HepG2 (cell line): ENCODE data around the gene ZDHHC3. TPM values are rescaled to one million over a fixed set of nuclear protein-coding genes. Genes with fewer than 3 reads are reported as not detected.

Experiments used
- ATAC-seq: fragments of 200-7000 bp; cut with Tn5 transposase; 3 replicates; pipeline ENCODE4 v1.9.1; 2020; ENCODE audit warnings: mild to moderate bottlenecking, moderate library complexity
- BruUV-seq: library from RNA; stranded (reverse); fragments of 400-500 nt; replicated peaks from 2 replicates; lab custom pipeline; 2021; lab: Mats Ljungman, UMichigan
- CTCF ChIA-PET: fragments of 300-600 bp; formaldehyde crosslinking; extraction: SDS; loops from one replicate; lab custom pipeline; 2021; ENCODE audit warnings: low total read pairs, inconsistent platforms, low intra/inter-chr PET ratio; lab: Yijun Ruan, JAX
- POLR2A ChIA-PET: fragments of 350-600 bp; sonication (Branson Sonifier 250); formaldehyde crosslinking; loops from one replicate; lab custom pipeline; 2020; ENCODE audit warnings: antibody characterized with exemption, inconsistent platforms; lab: Yijun Ruan, JAX
- DNase-seq: peaks from one replicate; pipeline ENCODE4 v3.0.0-alpha.2; 2015; ENCODE audit warnings: low spot score
- FAIRE-seq: peaks from 3 replicates; lab custom pipeline; 2011; peaks lifted over from hg19 to GRCh38; lab: Jason Lieb, UNC
- H2AFZ ChIP-seq: one replicate; pipeline ENCODE4 v1.6.1; 2011; ENCODE audit warnings: low read length, inconsistent platforms
- H3K27ac ChIP-seq: fragments of 300-600 bp; 3 replicates; pipeline ENCODE4 v1.8.0; 2011; ENCODE audit warnings: mixed run types, mild to moderate bottlenecking, mixed read lengths, low read length, inconsistent platforms; ENCODE audit not compliant: insufficient read depth; ENCODE audit errors: extremely low read length
- H3K27me3 ChIP-seq, 2 experiments: fragments of 200-600 bp in 1 of 2; 2 replicates in 1 of 2; 3 replicates in 1 of 2; pipeline versions ENCODE4 v1.6.0 to v1.8.0; 2011; ENCODE audit warnings: low read length in 2 of 2, mild to moderate bottlenecking in 2 of 2, moderate library complexity in 2 of 2, inconsistent platforms in 1 of 2; ENCODE audit not compliant: insufficient read depth in 2 of 2, control insufficient read depth in 1 of 2
- H3K36me3 ChIP-seq, 2 experiments: fragments of 200-600 bp in 1 of 2; replicated peaks in 1 of 2; 2 replicates in 1 of 2; 3 replicates in 1 of 2; pipeline versions ENCODE4 v1.5.1 to v1.8.0; 2011; ENCODE audit warnings: low read length in 2 of 2, inconsistent platforms in 1 of 2; ENCODE audit not compliant: insufficient read depth in 2 of 2, control insufficient read depth in 1 of 2
- H3K4me1 ChIP-seq: 2 replicates; pipeline ENCODE4 v1.5.1; 2012; ENCODE audit warnings: low read length, inconsistent platforms; ENCODE audit not compliant: insufficient read depth
- H3K4me2 ChIP-seq: 2 replicates; pipeline ENCODE4 v1.6.0; 2011; ENCODE audit warnings: low read depth, low read length, inconsistent platforms
- H3K4me3 ChIP-seq, 3 experiments: fragments of 200-600 bp in 1 of 3; sonication (generic), shearing (Covaris generic) in 1 of 3; replicated peaks in 1 of 3; 2 replicates each; pipeline ENCODE4 v1.5.1; 2011 to 2016; ENCODE audit warnings: low read length in 3 of 3, inconsistent platforms in 2 of 3, low read depth in 2 of 3, mild to moderate bottlenecking in 2 of 3, control low read depth in 1 of 3, mixed read lengths in 1 of 3; ENCODE audit not compliant: insufficient read depth in 1 of 3
- H3K79me2 ChIP-seq: one replicate; pipeline ENCODE4 v1.6.1; 2011; ENCODE audit warnings: low read length, inconsistent platforms; ENCODE audit not compliant: insufficient read depth
- H3K9ac ChIP-seq: 2 replicates; pipeline ENCODE4 v1.6.0; 2011; ENCODE audit warnings: mild to moderate bottlenecking, low read depth, low read length, inconsistent platforms; ENCODE audit not compliant: insufficient read depth
- H3K9me3 ChIP-seq: 2 replicates; pipeline ENCODE4 v1.5.1; 2012; ENCODE audit warnings: mild to moderate bottlenecking, low read length
- H4K20me1 ChIP-seq: 2 replicates; pipeline ENCODE4 v1.6.0; 2011; ENCODE audit warnings: inconsistent platforms, mild to moderate bottlenecking, low read length, moderate library complexity; ENCODE audit not compliant: insufficient read depth
- ATAD3A ChIP-seq: sonication (generic); formaldehyde crosslinking; IDR thresholded peaks from 2 replicates; pipeline ENCODE4 v1.4.0; 2020; ENCODE audit warnings: missing genetic modification reagents
- CBX5 ChIP-seq: sonication (generic); formaldehyde crosslinking; IDR thresholded peaks from 2 replicates; pipeline ENCODE4 v1.4.0; 2020; ENCODE audit warnings: missing genetic modification reagents, borderline replicate concordance
- DMAP1 ChIP-seq: IDR thresholded peaks from 2 replicates; pipeline ENCODE4 v1.6.1; 2016
- EEA1 ChIP-seq: sonication (generic); formaldehyde crosslinking; IDR thresholded peaks from 2 replicates; pipeline ENCODE4 v1.5.1; 2020; ENCODE audit warnings: mild to moderate bottlenecking, missing genetic modification reagents, borderline replicate concordance
- FOSL1 ChIP-seq: sonication (generic); formaldehyde crosslinking; IDR thresholded peaks from 2 replicates; pipeline ENCODE4 v1.9.0; 2021; ENCODE audit warnings: missing genetic modification reagents, borderline replicate concordance
- FOXJ3 ChIP-seq: sonication (generic); formaldehyde crosslinking; IDR thresholded peaks from 2 replicates; pipeline ENCODE4 v1.4.0; 2020; ENCODE audit warnings: missing genetic modification reagents, mild to moderate bottlenecking, borderline replicate concordance
- FOXO1 ChIP-seq: sonication (generic); formaldehyde crosslinking; IDR thresholded peaks from 2 replicates; pipeline ENCODE4 v1.4.0; 2020; ENCODE audit warnings: missing genetic modification reagents
- GTF2F1 ChIP-seq: fragments of 150-350 bp; IDR thresholded peaks from 2 replicates; pipeline ENCODE4 v1.6.1; 2014; ENCODE audit warnings: low read length
- HOXA9 ChIP-seq: sonication (generic); formaldehyde crosslinking; IDR thresholded peaks from 2 replicates; pipeline ENCODE4 v1.8.1; 2022; ENCODE audit warnings: missing genetic modification reagents, mild to moderate bottlenecking, moderate library complexity, borderline replicate concordance
- MAFF ChIP-seq: IDR thresholded peaks from 2 replicates; pipeline ENCODE4 v1.6.1; 2011; ENCODE audit warnings: low read depth, low read length, improper control_type of control experiment
- RORA ChIP-seq: sonication (generic); formaldehyde crosslinking; IDR thresholded peaks from 2 replicates; pipeline ENCODE4 v1.5.0; 2020; ENCODE audit warnings: mild to moderate bottlenecking, missing genetic modification reagents, moderate library complexity
- SATB2 ChIP-seq: sonication (generic); formaldehyde crosslinking; IDR thresholded peaks from 2 replicates; pipeline ENCODE4 v1.5.0; 2020; ENCODE audit warnings: missing genetic modification reagents
- ZEB1 ChIP-seq: IDR thresholded peaks from 2 replicates; pipeline ENCODE4 v1.6.1; 2012; ENCODE audit warnings: mild to moderate bottlenecking, low read depth, inconsistent platforms; ENCODE audit not compliant: insufficient replicate concordance
- ZNF12 ChIP-seq: sonication (generic); formaldehyde crosslinking; IDR thresholded peaks from 2 replicates; pipeline ENCODE4 v1.5.0; 2020; ENCODE audit warnings: missing genetic modification reagents
- ZNF253 ChIP-seq: sonication (generic); formaldehyde crosslinking; IDR thresholded peaks from 2 replicates; pipeline ENCODE4 v1.8.0; 2022; ENCODE audit warnings: mild to moderate bottlenecking, missing genetic modification reagents, borderline replicate concordance
- ZNF30 ChIP-seq: sonication (generic); formaldehyde crosslinking; IDR thresholded peaks from 2 replicates; pipeline ENCODE4 v1.5.0; 2020; ENCODE audit warnings: mild to moderate bottlenecking, missing genetic modification reagents
- ZNF788 ChIP-seq: sonication (generic); formaldehyde crosslinking; IDR thresholded peaks from 2 replicates; pipeline ENCODE4 v1.5.0; 2020; ENCODE audit warnings: mild to moderate bottlenecking, missing genetic modification reagents, borderline replicate concordance
- ZNF839 ChIP-seq: sonication (generic); formaldehyde crosslinking; IDR thresholded peaks from 2 replicates; pipeline ENCODE4 v1.4.0; 2020; ENCODE audit warnings: missing genetic modification reagents, mild to moderate bottlenecking, borderline replicate concordance
- WGBS: methylation state at CpG from one replicate; pipeline ENCODE4 v1.1.6; 2017; ENCODE audit warnings: low lambda C conversion rate; 5-methylcytosine and 5-hydroxymethylcytosine counted together
- in situ Hi-C: cut with HindIII; loops from 2 replicates; pipeline ENCODE4 v1.10.0; 2017; ENCODE audit warnings: low pct_unique_long_range_greater_than_20kb; ENCODE audit not compliant: extremely low pct_ligation_motif_present
- intact Hi-C: fragments of 100-400 bp; cut with micrococcal nuclease; formaldehyde crosslinking; loops from one replicate; pipeline ENCODE4 v1.10.0; 2022; ENCODE audit not compliant: unreplicated experiment
- polyA plus RNA-seq, 8 experiments: library from polyadenylated mRNA; depleted of rRNA in 3 of 8; stranded (reverse) in 7 of 8; unstranded in 1 of 8; fragments of >200 nt; fragmentation: Illumina TruSeq in 4 of 8; extraction: Trizol in 4 of 8; gene quantifications; 2 replicates each; pipeline versions ENCODE4 v1.2.1 to v1.2.3, GENCODE V29; 2011 to 2016; ENCODE audit warnings: low read depth in 4 of 8, missing spikeins in 1 of 8, mixed read lengths in 1 of 8; ENCODE audit not compliant: insufficient read depth in 1 of 8
- total RNA-seq, 5 experiments: library from RNA; depleted of rRNA; stranded (reverse); fragments of >200 nt; fragmentation: Illumina TruSeq; extraction: Trizol; gene quantifications; 2 replicates each; pipeline ENCODE4 v1.2.3, GENCODE V29; 2016; ENCODE audit warnings: low read depth in 1 of 5
- TF ChIP-seq, protein P1 (sequence below): IDR thresholded peaks from 2 replicates; pipeline ENCODE4 v1.6.1; 2018; ENCODE audit warnings: missing genetic modification reagents
- TF ChIP-seq, protein P2 (sequence below): sonication (generic); formaldehyde crosslinking; IDR thresholded peaks from 2 replicates; pipeline ENCODE4 v1.5.1; 2020; ENCODE audit warnings: mild to moderate bottlenecking, missing genetic modification reagents, borderline replicate concordance

ZDHHC3 gene
- total and polyA plus RNA-seq, 2 of the 13 experiments (the other 11 are each of a cell fraction or from before 2014, with no cell fraction given) = 44.1 to 65.7 TPM

DNA sequence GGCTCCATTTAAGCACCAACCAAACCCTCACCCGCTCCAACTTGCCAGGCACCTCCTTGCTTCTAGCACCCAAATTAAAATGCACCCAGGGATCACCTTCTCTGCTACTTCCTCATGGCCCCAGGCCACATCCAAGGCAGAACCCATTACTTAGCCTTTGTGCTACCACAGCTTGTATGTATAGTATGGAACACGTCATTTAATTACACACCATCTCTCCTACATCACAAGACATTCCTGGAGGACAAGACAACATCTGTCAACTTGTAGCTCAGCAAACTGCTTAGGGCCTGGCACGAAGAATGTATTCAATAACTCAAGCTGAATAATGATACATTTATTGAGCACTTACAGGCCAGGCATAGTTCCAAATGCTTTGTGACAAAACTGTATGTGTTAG lies 23.3 kb downstream of the ZDHHC3 start (continued):
- TF ChIP-seq HOXA9 (CRISPR knock-in tag) = no peak
- TF ChIP-seq CBX5 (CRISPR knock-in tag) = no peak
- TF ChIP-seq ZNF30 (CRISPR knock-in tag) = no peak
- no peak for TF ChIP-seq EEA1 (CRISPR knock-in tag)
- no peak for TF ChIP-seq FOSL1
- TF ChIP-seq FOXJ3 (CRISPR knock-in tag) = no peak
- no peak for TF ChIP-seq ZNF12
- no peak for TF ChIP-seq DMAP1 (CRISPR knock-in tag)
- no peak for TF ChIP-seq ZNF788 (CRISPR knock-in tag)
- TF ChIP-seq ZNF839 (CRISPR knock-in tag) = no peak
- TF ChIP-seq, protein P1, sequence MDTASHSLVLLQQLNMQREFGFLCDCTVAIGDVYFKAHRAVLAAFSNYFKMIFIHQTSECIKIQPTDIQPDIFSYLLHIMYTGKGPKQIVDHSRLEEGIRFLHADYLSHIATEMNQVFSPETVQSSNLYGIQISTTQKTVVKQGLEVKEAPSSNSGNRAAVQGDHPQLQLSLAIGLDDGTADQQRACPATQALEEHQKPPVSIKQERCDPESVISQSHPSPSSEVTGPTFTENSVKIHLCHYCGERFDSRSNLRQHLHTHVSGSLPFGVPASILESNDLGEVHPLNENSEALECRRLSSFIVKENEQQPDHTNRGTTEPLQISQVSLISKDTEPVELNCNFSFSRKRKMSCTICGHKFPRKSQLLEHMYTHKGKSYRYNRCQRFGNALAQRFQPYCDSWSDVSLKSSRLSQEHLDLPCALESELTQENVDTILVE (CRISPR knock-in tag) = no peak
- TF ChIP-seq SATB2 = no peak

DNA sequence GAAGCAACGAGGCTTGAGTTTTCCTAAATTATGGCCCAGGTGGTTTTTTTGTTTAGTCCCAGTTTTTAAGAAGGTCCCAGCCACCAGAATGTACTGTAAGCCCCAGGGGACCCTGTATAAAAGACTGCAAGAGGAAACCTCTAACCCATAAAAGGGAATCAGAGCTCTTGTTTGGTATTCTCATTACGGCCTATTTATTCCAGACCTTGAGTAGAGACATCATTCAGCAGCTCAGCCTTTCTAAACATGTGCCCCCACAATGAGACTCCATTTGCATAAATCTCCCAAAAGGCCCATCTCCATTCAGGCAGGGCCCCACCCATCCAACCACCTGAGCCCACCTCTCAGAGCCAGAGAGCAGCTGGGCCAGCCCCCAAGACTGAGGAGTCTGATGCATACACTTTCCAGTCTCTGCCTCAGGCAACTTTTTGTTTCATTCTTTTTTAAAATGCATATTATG lies 25.7 kb downstream of the ZDHHC3 start:
- FAIRE-seq = no peak
- BruUV-seq = no TSS peak
- intact Hi-C loops = no loop called here

More for the DNA sequence above, 25.7 kb downstream of the ZDHHC3 start:
- H3K27ac ChIP-seq = no peak overlapping the region
- H3K4me1 ChIP-seq = peaks cover 12% of the 10 kb centered on the region
- no peaks in the 10 kb centered on the region for H3K79me2 ChIP-seq
- no peak overlapping the region for H2AFZ ChIP-seq
- no peak for TF ChIP-seq RORA
- TF ChIP-seq GTF2F1 = no peak
- TF ChIP-seq ZEB1 = no peak
- TF ChIP-seq ATAD3A (CRISPR knock-in tag) = no peak
- no peak for TF ChIP-seq FOXO1 (CRISPR knock-in tag)
- TF ChIP-seq ZNF253 (CRISPR knock-in tag) = no peak
- TF ChIP-seq, protein P2, sequence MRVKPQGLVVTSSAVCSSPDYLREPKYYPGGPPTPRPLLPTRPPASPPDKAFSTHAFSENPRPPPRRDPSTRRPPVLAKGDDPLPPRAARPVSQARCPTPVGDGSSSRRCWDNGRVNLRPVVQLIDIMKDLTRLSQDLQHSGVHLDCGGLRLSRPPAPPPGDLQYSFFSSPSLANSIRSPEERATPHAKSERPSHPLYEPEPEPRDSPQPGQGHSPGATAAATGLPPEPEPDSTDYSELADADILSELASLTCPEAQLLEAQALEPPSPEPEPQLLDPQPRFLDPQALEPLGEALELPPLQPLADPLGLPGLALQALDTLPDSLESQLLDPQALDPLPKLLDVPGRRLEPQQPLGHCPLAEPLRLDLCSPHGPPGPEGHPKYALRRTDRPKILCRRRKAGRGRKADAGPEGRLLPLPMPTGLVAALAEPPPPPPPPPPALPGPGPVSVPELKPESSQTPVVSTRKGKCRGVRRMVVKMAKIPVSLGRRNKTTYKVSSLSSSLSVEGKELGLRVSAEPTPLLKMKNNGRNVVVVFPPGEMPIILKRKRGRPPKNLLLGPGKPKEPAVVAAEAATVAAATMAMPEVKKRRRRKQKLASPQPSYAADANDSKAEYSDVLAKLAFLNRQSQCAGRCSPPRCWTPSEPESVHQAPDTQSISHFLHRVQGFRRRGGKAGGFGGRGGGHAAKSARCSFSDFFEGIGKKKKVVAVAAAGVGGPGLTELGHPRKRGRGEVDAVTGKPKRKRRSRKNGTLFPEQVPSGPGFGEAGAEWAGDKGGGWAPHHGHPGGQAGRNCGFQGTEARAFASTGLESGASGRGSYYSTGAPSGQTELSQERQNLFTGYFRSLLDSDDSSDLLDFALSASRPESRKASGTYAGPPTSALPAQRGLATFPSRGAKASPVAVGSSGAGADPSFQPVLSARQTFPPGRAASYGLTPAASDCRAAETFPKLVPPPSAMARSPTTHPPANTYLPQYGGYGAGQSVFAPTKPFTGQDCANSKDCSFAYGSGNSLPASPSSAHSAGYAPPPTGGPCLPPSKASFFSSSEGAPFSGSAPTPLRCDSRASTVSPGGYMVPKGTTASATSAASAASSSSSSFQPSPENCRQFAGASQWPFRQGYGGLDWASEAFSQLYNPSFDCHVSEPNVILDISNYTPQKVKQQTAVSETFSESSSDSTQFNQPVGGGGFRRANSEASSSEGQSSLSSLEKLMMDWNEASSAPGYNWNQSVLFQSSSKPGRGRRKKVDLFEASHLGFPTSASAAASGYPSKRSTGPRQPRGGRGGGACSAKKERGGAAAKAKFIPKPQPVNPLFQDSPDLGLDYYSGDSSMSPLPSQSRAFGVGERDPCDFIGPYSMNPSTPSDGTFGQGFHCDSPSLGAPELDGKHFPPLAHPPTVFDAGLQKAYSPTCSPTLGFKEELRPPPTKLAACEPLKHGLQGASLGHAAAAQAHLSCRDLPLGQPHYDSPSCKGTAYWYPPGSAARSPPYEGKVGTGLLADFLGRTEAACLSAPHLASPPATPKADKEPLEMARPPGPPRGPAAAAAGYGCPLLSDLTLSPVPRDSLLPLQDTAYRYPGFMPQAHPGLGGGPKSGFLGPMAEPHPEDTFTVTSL (CRISPR knock-in tag) = no peak
- TF ChIP-seq MAFF = no peak
- TF ChIP-seq, all 625 proteins: peak for 0
- DNase-seq (no peak), ATAC-seq (no peak)
- POLR2A ChIA-PET = no interaction called here
- no peak overlapping the region for H3K9ac ChIP-seq
- CTCF ChIA-PET = no interaction called here
- 93% methylated on average over 2 of the region's 2 CpGs for WGBS
- no peaks in the 10 kb centered on the region for H3K9me3 ChIP-seq
- H3K4me3 ChIP-seq = no peak overlapping the region
- no peak overlapping the region for H3K4me2 ChIP-seq
- in situ Hi-C loops = no loop called here
- no peaks in the 10 kb centered on the region for H3K27me3 ChIP-seq
- H4K20me1 ChIP-seq = no peaks in the 10 kb centered on the region
- peaks cover 4 to 21% of the 10 kb centered on the region in 2 experiments; a peak in 4 of 5 replicates for H3K36me3 ChIP-seq
